WERI-Rb-1 (cell line): ENCODE data around the gene MRPS12.

Experiments used
- DNase-seq: peaks from one replicate; pipeline ENCODE4 v3.0.0-alpha.2; 2020
- H3K27ac ChIP-seq: fragments of 250-450 bp; sonication (Bioruptor Pico); 2 replicates; pipeline ENCODE4 v1.5.1; 2020; ENCODE audit warnings: mild to moderate bottlenecking, moderate library complexity
- H3K27me3 ChIP-seq: fragments of 250-450 bp; sonication (Bioruptor Pico); 2 replicates; pipeline ENCODE4 v1.5.1; 2021; ENCODE audit warnings: mild to moderate bottlenecking, low read depth, moderate library complexity; ENCODE audit not compliant: insufficient read depth, severe bottlenecking
- H3K36me3 ChIP-seq: fragments of 250-450 bp; sonication (Bioruptor Pico); 2 replicates; pipeline ENCODE4 v1.5.1; 2020; ENCODE audit warnings: mild to moderate bottlenecking, moderate library complexity
- H3K4me3 ChIP-seq: 2 replicates; pipeline ENCODE4 v1.5.1; 2011; ENCODE audit warnings: low read depth, mild to moderate bottlenecking, control low read depth, low read length
- H3K9me3 ChIP-seq: fragments of 250-450 bp; sonication (Bioruptor Pico); 2 replicates; pipeline ENCODE4 v1.5.1; 2021; ENCODE audit warnings: mild to moderate bottlenecking, moderate library complexity; ENCODE audit not compliant: severe bottlenecking
- TF ChIP-seq, protein P1 (sequence below): IDR thresholded peaks from 2 replicates; pipeline ENCODE4 v1.5.1; 2011; ENCODE audit warnings: low read depth, mild to moderate bottlenecking, control low read depth, inconsistent platforms, low read length

The MRPS12 gene

DNA sequence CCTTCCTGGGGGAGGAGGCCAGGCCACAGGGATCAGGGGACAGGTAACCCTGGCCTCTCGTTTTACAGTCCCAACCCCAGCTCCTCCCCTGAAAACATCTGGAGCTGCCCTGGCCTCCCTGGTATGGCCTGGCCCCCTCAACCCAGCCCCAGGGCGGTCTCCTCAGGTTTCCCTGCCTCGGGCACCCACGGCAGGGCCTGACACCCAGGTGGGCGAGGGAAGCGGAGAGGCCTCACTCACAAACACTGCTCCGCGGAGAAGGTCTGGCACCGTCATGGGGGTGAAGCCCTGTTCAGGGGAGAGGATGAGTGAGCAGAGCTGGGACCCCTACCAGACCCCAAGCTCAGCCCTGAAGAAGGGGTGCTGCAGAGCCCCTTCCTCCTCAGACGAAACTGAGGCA is 12.2 kb upstream of the MRPS12 start:
- no peaks in the 10 kb centered on the region for H3K27me3 ChIP-seq
- H3K36me3 ChIP-seq, result peaks cover 13% of the 10 kb centered on the region
- H3K9me3 ChIP-seq, result no peaks in the 10 kb centered on the region
- DNase-seq, result no peak
- TF ChIP-seq, protein P1, sequence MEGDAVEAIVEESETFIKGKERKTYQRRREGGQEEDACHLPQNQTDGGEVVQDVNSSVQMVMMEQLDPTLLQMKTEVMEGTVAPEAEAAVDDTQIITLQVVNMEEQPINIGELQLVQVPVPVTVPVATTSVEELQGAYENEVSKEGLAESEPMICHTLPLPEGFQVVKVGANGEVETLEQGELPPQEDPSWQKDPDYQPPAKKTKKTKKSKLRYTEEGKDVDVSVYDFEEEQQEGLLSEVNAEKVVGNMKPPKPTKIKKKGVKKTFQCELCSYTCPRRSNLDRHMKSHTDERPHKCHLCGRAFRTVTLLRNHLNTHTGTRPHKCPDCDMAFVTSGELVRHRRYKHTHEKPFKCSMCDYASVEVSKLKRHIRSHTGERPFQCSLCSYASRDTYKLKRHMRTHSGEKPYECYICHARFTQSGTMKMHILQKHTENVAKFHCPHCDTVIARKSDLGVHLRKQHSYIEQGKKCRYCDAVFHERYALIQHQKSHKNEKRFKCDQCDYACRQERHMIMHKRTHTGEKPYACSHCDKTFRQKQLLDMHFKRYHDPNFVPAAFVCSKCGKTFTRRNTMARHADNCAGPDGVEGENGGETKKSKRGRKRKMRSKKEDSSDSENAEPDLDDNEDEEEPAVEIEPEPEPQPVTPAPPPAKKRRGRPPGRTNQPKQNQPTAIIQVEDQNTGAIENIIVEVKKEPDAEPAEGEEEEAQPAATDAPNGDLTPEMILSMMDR, result no peak
- H3K4me3 ChIP-seq, result no peak overlapping the region
- H3K27ac ChIP-seq, result no peak overlapping the region

DNA sequence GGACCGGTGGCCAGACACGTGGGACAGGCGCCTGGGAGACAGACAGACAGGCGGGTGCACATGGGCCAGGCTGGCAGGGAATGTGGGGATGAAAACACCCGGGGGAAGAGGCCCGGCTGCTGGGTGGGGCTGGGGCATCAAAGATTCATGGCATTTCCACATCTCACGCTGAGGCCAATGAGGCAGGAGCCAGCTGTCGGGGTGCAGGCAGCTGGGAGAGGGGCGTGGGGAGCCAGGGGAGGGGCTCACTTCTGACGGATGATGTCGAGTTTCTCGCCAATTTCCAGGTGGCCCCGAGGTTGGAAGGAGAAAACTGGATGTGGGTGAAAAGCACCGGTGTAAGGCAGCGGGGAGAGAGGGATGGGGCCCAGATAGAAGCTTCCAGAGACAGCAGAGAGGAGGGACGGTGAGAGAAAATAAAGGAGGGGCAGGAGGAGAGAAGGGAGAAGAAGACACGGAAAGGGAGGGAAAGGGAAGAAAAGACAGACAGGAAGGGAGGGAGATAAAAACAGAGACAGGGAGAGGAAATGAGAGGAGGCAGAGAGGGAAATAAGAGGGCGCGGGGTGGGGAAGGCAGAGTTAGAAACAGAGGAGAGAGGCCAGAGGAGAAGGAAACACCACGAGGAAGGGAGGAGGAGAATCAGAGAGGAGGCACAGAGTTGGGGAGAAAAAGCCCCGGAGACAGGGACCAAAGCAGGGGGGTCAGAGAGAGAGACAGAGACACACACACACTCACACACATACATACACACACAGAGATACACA is 10.7 kb upstream of the MRPS12 start:
- Histone ChIP-seq H3K27me3 (no peaks in the 10 kb centered on the region), H3K4me3 (no peak overlapping the region), H3K36me3 (peaks cover 22% of the 10 kb centered on the region), H3K9me3 (no peaks in the 10 kb centered on the region), H3K27ac (no peak overlapping the region)
- TF ChIP-seq, protein P1, result no peak
- no peak for DNase-seq

DNA sequence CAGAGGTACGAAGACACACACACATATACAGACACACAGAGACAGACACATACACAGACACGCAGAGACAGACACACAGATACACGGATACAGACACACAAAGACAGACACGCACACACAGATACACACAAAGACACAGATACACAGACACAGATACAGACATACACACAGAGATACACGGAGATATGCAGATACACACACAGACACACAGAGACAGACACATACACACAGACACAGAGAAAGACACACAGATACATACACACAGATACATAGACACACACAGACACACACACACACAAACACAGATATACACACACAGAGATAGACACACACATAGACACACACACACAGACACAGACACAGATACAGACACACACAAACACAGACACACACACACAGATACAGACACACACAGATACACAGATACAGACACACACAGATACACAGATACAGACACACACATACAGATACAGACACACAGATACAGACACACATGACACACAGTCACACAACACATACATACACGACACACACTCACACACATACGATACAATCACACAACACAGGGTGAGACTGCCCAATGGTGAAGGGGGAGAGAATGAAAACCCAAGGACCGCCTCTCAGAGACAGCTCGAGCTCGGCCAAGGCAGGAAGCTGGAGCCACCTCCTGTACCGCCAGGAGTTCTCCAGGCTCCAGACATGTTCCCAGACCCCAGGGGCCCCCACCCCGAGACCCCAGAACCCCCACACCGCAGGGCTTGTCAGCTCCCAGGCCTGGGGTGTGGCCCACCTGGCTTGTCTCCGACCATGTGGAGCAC is 9.9 kb upstream of the MRPS12 start:
- no peaks in the 10 kb centered on the region for H3K9me3 ChIP-seq
- no peak overlapping the region for H3K27ac ChIP-seq
- no peaks in the 10 kb centered on the region for H3K27me3 ChIP-seq
- peaks cover 28% of the 10 kb centered on the region for H3K36me3 ChIP-seq
- H3K4me3 ChIP-seq, result no peak overlapping the region
- TF ChIP-seq, protein P1, result no peak
- no peak for DNase-seq

DNA sequence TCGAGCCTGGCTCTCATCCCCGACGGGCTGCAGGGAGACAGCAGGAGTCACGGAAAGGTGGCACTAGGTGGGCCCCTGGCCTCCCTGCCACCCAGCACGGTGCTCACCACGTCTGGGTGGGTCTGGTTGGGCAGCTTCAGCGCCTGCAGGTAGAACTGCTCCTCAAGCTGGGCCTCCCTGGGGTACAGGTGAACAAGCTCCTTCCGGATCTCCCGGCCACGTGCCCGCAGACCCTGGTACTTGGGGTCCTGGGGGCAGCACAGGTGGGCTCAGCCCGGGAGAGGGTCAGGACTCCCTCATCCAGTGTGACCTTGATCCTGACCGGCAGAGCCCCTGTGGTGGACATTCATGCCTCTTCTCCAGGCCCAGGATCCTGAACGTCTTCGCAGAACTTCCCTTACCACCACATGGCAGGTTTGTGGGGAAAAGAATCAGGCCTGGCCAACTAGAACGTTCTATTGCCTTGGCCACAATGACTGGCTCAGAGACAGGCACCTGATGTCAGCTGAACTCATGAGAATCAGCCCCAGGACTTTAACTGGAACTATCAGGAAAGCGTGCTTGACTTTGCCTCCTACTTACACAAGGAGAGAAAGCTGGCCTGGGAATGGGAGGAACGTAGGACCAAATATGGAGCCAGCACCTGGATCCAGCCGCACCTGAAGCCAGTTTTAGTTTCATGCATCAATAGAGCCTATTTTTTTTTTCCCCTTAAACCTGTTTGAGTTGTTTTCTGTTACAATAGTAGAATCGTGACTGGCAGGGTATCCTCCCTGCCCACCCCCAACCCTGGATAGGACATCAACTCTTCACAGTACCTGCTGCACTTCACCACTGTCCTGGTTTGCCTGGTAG is 9.1 kb upstream of the MRPS12 start:
- no peaks in the 10 kb centered on the region for H3K27me3 ChIP-seq
- no peak for DNase-seq

DNA sequence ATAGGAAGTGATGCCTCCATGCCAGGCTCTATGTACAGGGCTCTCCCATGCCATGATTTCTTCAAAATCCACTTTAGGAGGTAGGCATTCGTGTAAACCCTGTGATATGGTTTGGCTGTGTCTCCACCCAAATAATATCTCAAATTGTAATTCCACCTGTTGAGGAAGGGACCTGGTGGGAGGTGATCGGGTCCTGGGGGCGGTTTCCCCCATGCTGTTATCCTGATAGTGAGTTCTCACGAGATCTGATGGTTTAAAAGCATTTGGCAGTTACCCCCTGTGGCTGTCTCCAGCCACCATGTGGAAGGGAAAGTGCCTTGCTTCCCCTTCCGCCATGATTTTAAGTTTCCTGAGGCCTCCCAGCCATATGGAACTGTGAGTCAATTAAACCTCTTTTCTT is 8.3 kb upstream of the MRPS12 start:
- Histone ChIP-seq H3K27me3 (no peaks in the 10 kb centered on the region), H3K9me3 (no peaks in the 10 kb centered on the region), H3K4me3 (no peak overlapping the region), H3K36me3 (peaks cover 31% of the 10 kb centered on the region), H3K27ac (no peak overlapping the region)
- no peak for DNase-seq
- TF ChIP-seq, protein P1, result no peak

More for the DNA sequence above, 9.1 kb upstream of the MRPS12 start:
- H3K9me3 ChIP-seq, result no peaks in the 10 kb centered on the region
- H3K27ac ChIP-seq, result no peak overlapping the region
- H3K36me3 ChIP-seq, result peaks cover 31% of the 10 kb centered on the region
- H3K4me3 ChIP-seq, result no peak overlapping the region
- TF ChIP-seq, protein P1, result no peak
